AG09309 (cell line): ENCODE measurements around the gene STX8.

ENCODE experiments used
- DNase-seq: peaks from one replicate; pipeline ENCODE4 v3.0.0-alpha.2; 2010; ENCODE audit warnings: low read depth
- H3K4me3 ChIP-seq: 2 replicates; pipeline ENCODE4 v1.5.1; 2011; ENCODE audit warnings: mild to moderate bottlenecking, low read depth, low read length, moderate library complexity; ENCODE audit not compliant: control insufficient read depth
- TF ChIP-seq, protein P1 (sequence below): IDR thresholded peaks from 2 replicates; pipeline ENCODE4 v1.5.1; 2011; ENCODE audit warnings: mild to moderate bottlenecking, low read depth, low read length, inconsistent platforms; ENCODE audit not compliant: insufficient read depth, control insufficient read depth; ENCODE audit errors: missing control alignments

STX8 gene

DNA sequence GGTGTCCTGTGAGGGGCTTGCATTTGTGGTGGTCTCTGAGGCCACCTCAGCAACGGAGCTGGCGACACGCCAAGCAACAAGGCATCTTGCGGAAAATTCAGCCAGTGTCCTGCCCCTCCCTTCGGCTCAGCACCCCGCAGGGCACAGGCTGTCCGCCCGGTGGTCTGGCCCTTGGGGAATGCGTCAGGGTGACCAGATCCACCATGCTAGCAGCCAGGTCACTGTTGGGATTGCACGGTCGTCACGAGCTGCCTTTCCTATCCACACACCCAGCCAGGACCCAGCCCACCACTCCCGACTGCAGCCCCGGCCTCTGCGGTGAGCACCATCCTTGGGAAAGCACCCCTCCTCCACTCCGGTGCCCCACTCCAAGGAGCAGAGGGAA is 333.1 kb downstream of the STX8 start:
- H3K4me3 ChIP-seq, result no peak overlapping the region
- TF ChIP-seq, protein P1, sequence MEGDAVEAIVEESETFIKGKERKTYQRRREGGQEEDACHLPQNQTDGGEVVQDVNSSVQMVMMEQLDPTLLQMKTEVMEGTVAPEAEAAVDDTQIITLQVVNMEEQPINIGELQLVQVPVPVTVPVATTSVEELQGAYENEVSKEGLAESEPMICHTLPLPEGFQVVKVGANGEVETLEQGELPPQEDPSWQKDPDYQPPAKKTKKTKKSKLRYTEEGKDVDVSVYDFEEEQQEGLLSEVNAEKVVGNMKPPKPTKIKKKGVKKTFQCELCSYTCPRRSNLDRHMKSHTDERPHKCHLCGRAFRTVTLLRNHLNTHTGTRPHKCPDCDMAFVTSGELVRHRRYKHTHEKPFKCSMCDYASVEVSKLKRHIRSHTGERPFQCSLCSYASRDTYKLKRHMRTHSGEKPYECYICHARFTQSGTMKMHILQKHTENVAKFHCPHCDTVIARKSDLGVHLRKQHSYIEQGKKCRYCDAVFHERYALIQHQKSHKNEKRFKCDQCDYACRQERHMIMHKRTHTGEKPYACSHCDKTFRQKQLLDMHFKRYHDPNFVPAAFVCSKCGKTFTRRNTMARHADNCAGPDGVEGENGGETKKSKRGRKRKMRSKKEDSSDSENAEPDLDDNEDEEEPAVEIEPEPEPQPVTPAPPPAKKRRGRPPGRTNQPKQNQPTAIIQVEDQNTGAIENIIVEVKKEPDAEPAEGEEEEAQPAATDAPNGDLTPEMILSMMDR, result no peak
- DNase-seq, result no peak

DNA sequence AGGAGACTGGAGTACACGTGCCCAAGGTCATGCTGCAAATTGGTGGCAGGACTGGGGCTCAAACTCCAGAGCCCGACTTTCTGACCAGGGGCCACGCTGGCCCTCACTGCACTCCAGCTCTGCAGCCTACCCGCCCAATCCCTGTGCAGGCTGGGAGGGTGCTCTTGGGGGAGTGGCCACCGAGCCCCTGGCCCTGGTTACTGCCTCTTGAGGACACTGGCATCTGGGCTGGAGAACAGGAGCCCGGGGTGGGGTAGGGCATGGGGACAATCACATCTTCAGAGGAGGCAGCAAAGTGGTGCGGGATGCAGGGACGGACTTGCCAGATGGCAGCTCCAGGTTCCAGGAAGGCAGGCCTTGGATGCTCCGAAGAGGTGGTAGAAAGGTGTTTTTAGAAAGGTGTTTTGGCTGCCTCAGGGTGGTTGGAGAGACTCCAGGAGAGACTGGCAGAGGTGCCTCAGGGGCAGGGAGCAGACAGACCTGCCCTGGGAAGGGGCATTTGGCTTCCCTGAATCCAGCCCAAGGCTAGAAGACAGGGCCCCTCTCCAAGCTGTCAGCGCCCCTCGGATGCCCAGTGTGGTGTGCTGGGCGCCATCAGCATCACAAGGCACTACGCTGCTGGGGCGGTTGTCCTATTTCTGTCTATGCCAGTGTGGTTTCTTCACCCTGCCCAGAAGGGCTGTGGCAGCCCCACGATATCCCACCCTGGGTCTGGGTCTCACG is 333.7 kb downstream of the STX8 start:
- DNase-seq, result no peak
- TF ChIP-seq, protein P1, result no peak
- H3K4me3 ChIP-seq, result no peak overlapping the region

DNA sequence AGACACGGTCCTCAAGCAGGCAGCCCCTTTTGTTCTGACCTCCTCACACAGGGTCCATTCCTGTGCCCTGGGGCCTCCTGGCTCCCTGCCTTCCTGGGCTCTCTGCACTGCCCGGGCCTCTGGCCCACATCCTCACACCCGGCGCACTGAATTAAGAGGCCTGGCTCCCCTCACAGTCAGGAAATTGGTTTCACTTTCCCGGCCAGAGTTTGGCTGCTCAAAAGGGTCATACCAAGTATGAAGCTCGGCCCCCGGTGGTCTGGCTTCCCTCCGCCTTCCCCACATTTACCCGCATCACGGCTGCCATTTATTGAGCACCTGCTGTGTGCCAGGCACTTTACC is 334.3 kb downstream of the STX8 start:
- DNase-seq, result no peak

DNA sequence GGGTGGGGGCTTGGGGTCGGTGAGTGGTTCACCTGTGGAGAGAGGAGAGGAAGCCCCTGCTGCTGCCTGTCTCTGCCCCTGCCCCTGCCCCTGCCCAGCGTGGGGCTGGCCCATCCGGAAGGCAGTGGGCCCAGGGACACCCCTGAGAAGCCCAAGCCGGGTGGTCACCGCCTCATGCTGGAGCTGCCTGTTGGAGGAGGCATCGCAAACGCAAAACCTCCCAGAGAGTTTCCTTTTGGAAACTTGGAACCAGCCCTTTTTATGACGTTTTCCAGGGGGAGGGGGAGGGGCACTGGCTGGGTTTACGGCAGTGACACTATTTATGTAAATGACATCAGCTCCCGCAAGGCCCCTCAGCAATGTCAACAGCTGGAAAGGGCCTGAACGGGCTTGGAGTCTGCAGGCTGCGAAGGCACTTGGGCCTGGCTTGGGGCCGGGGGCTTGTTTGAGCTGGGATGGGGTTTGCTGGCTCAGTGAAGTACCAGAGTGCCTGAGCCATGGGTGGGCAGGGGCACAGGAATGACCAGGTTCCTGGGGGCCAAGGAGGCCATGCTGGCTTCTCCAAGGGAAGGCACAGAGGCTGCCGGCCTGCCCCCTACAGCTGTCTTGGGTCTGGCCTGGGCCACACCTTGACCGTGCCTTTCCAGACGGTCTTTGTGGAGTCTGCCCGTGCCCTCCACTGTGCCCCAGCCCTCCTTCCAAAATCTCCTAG is 334.8 kb downstream of the STX8 start:
- H3K4me3 ChIP-seq, result no peak overlapping the region
- no peak for DNase-seq
- TF ChIP-seq, protein P1, result no peak

More for the DNA sequence above, 334.3 kb downstream of the STX8 start:
- TF ChIP-seq, protein P1, result no peak
- no peak overlapping the region for H3K4me3 ChIP-seq

DNA sequence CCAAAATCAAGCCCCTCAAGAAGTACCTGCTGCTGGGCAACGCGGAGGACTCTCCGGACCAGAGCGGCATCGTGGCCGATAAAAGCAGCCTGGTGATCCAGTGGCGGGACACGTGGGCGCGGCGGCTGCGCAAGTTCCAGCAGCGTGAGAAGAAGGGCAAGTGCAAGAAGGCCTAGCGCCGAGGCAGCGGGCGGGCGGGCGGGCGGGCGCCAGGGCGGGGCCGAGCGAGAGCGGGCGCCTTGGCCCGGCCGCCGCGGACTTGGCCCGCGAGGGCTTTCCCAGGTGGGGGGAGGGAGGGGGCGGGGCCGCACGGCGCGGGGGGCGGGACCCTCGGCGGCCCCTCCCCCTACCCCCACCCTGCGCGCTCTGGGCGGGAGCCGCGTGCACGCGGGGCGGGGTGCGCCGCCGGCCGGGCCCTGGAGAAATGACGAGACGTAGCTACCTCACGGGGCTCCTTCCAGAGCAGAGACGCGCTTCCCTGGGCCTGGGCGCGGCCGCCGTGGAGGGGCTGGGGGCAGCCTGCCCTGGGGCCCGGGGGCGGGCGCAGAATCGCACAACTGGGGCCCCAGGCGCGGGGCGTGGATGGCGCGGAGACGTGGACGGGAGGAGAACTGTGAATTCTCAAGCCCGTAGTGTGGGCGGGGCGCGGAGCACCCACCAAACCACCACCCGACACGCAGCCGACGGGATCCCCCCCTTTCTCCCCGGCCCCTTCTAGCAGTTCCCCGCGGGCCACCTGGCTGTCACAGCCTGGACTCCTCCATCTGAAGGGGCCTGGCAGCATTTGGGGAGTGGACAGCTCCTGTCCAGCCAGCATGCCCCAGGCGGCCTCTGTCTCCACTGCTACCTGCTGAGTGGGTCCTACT is 335.6 kb downstream of the STX8 start:
- TF ChIP-seq, protein P1, result no peak
- no peak for DNase-seq
- H3K4me3 ChIP-seq, result peak overlapping the region; percentile 23

DNA sequence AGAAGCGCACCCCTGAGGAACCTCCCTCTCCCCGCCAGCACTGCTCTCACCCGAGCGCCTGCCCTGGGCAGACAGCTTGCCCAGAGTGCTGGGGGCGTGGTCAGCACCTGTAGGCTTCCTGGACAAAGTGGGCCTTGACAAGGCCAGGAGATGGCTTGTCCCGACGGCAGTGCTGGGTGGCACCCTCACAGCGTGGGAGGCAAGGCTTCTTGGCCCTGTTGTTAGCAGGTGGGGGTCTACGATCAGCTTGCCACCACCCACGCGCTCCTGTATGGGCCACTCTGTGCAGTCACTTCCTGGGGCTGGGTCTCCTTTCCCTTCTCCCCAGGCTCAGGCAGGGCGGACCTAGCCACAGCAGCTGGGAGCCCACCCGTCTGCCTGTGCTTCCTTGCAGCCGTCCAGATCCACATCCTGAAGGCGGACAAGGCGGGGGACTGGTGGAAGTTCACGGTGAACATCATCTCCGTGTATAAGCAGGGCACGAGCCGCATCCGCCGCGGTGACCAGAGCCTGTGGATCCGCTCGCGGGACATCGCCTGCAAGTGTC is 336.3 kb downstream of the STX8 start:
- no peak overlapping the region for H3K4me3 ChIP-seq
- TF ChIP-seq, protein P1, result no peak
- DNase-seq, result no peak
